Measurements from ENCODE around the gene MPI. TPM values are rescaled to one million over a fixed set of nuclear protein-coding genes. Genes with fewer than 3 reads are reported as not detected.
A peak's percentile ranks its signal among the peaks of the same experiment; 100 is the strongest.
"Not testable (repeated sequence)": the region's sequence is repeated elsewhere in the genome, so short reads cannot be mapped to it uniquely, and the experiment has no call there.

The MPI gene
- total RNA-seq, 1 donor from 2014 or later: 77.7 TPM

DNA sequence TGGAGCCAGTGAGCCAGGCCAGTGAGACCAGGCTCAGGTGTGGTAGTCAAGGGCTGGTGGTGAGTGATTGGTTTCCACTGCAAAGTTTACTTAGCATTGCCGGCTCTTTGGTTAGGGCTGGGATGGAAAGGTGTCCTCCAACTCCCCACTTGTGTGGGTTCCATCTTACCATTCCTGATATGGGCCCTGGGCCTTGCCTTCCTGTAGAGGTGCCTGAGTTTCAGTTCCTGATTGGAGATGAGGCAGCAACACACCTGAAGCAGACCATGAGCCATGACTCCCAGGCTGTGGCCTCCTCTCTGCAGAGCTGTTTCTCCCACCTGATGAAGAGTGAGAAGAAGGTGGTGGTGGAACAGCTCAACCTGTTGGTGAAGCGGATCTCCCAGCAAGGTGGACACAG lies 3.1 kb downstream of the MPI start:
- Histone ChIP-seq H3K27ac (no peak overlapping the region), H3K4me1 (peaks cover 5% of the 10 kb centered on the region), H3K36me3 (no peaks in the 10 kb centered on the region), H3F3A (ENCODE audit: low read depth) (peaks cover 14% of the 10 kb centered on the region), H3K27me3 (peaks cover 4% of the 10 kb centered on the region), H3K4me3 (no peak overlapping the region), H3K79me2 (ENCODE audit: low read depth) (peaks cover 12% of the 10 kb centered on the region), H3K9ac (no peak overlapping the region), H3K9me3 (ENCODE audit: low read depth) (no peaks in the 10 kb centered on the region), H2AFZ (replicated peaks) (no peak overlapping the region), H4K20me1 (ENCODE audit: low read depth) (no peaks in the 10 kb centered on the region), H3K4me2 (no peak overlapping the region)
- Mint-ChIP-seq H3K36me3 (peaks cover 14% of the 10 kb centered on the region), H3K27me3 (ENCODE audit: insufficient read depth, low read depth) (peaks cover 4% of the 10 kb centered on the region), H3K4me1 (peaks cover 20% of the 10 kb centered on the region), H3K27ac (no peak overlapping the region), H3K4me3 (no peak overlapping the region), H3K9me3 (no peaks in the 10 kb centered on the region)
- DNase-seq (ENCODE audit: low spot score): no peak
- TF ChIP-seq EZH2phosphoT487 (IDR thresholded peaks at IDR 0.05) (no peak), EZH2 (IDR thresholded peaks at IDR 0.05) (no peak)
- TF ChIP-seq, protein P1, sequence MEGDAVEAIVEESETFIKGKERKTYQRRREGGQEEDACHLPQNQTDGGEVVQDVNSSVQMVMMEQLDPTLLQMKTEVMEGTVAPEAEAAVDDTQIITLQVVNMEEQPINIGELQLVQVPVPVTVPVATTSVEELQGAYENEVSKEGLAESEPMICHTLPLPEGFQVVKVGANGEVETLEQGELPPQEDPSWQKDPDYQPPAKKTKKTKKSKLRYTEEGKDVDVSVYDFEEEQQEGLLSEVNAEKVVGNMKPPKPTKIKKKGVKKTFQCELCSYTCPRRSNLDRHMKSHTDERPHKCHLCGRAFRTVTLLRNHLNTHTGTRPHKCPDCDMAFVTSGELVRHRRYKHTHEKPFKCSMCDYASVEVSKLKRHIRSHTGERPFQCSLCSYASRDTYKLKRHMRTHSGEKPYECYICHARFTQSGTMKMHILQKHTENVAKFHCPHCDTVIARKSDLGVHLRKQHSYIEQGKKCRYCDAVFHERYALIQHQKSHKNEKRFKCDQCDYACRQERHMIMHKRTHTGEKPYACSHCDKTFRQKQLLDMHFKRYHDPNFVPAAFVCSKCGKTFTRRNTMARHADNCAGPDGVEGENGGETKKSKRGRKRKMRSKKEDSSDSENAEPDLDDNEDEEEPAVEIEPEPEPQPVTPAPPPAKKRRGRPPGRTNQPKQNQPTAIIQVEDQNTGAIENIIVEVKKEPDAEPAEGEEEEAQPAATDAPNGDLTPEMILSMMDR (IDR thresholded peaks at IDR 0.05): no peak

DNA sequence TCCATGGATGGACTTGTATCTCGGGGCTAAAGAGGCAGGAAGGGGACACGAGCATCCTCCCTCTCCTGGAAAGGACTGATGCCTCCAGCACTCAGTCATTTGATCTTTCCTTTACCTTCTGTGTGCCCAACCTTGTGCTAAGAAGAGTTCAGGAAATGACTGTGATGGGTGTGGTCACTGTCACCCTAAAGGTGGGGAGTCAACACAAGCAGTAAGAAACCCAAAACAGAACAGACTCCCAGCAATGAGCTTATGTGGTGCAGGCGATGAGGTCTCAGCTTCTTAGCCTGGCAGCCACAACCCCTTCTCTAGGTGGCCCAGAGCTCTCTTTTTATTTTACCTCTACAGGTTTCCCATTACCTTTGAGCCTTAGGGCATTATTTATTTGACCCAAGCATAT lies 3.8 kb downstream of the MPI start:
- peaks cover 5% of the 10 kb centered on the region for H3K4me1 ChIP-seq
- Mint-ChIP-seq H3K36me3 (peaks cover 14% of the 10 kb centered on the region), H3K9me3 (no peaks in the 10 kb centered on the region), H3K4me3 (peak overlapping the region; percentile 12), H3K27me3 (ENCODE audit: insufficient read depth, low read depth) (peaks cover 4% of the 10 kb centered on the region), H3K27ac (no peak overlapping the region), H3K4me1 (peaks cover 18% of the 10 kb centered on the region)
- peaks cover 13% of the 10 kb centered on the region for H3F3A ChIP-seq (ENCODE audit: low read depth)
- no peaks in the 10 kb centered on the region for H4K20me1 ChIP-seq (ENCODE audit: low read depth)
- peaks cover 4% of the 10 kb centered on the region for H3K27me3 ChIP-seq
- H3K4me2 ChIP-seq: no peak overlapping the region
- no peaks in the 10 kb centered on the region for H3K9me3 ChIP-seq (ENCODE audit: low read depth)
- H3K9ac ChIP-seq: no peak overlapping the region
- no peak for DNase-seq (ENCODE audit: low spot score)
- H3K27ac ChIP-seq: no peak overlapping the region
- TF ChIP-seq EZH2 (IDR thresholded peaks at IDR 0.05): no peak
- TF ChIP-seq, protein P1 (IDR thresholded peaks at IDR 0.05): no peak
- no peak for TF ChIP-seq EZH2phosphoT487 (IDR thresholded peaks at IDR 0.05)
- no peak overlapping the region for H2AFZ ChIP-seq (replicated peaks)
- H3K79me2 ChIP-seq (ENCODE audit: low read depth): peaks cover 12% of the 10 kb centered on the region
- H3K4me3 ChIP-seq: no peak overlapping the region
- H3K36me3 ChIP-seq: no peaks in the 10 kb centered on the region

DNA sequence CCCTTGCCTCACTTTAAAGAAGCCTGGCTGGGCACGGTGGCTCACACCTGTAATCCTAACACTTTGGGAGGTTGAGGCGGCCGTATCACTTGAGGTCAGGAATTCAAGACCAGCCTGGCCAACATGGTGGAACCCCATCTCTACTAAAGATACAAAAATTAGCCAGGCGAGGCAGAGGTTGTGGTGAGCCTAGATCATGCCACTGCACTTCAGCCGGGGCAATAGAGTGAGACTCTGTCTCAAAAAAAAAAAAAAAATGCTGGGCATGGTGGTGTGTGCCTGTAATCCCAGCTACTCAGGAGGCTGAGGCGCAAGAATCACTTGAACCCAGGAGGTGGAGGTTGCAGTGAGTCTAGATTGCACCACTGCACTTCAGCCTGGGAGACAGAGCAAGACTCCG lies 4.5 kb downstream of the MPI start:
- not testable (repeated sequence) for H3K4me1 ChIP-seq; H3K27ac Mint-ChIP-seq; H3K4me3 Mint-ChIP-seq; H3K27me3 ChIP-seq; H3K27me3 Mint-ChIP-seq (ENCODE audit: insufficient read depth, low read depth); H3K4me2 ChIP-seq; H3K9ac ChIP-seq; DNase-seq (ENCODE audit: low spot score); H3K36me3 ChIP-seq; H3K9me3 ChIP-seq (ENCODE audit: low read depth); H4K20me1 ChIP-seq (ENCODE audit: low read depth); H3K27ac ChIP-seq; H3K9me3 Mint-ChIP-seq; H2AFZ ChIP-seq (replicated peaks); H3F3A ChIP-seq (ENCODE audit: low read depth); H3K4me3 ChIP-seq
- peaks cover 12% of the 10 kb centered on the region for H3K79me2 ChIP-seq (ENCODE audit: low read depth)
- Mint-ChIP-seq H3K4me1 (peaks cover 11% of the 10 kb centered on the region), H3K36me3 (peaks cover 14% of the 10 kb centered on the region)

DNA sequence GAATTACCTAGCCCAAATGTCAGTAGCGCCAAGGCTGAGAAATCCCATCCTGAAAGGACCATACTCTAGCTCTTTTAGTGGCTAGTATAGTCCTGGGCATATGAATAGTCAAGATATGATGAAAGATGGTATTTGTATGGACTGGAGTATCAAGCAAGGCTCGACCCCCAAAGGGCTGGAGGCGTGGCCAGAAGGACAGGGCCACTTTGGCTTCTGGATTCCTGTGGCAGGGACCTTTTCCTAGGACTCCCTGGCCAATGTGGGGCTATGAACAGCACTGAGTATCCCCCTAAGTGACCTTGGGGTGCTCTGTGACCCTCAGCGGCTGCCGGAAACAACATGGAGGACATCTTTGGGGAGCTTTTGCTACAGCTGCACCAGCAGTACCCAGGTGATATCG lies 6.0 kb downstream of the MPI start:
- Histone ChIP-seq H3K4me2 (no peak overlapping the region), H3F3A (ENCODE audit: low read depth) (peaks cover 4% of the 10 kb centered on the region), H3K9me3 (ENCODE audit: low read depth) (no peaks in the 10 kb centered on the region), H3K36me3 (peaks cover 5% of the 10 kb centered on the region), H3K4me3 (no peak overlapping the region), H3K9ac (no peak overlapping the region), H3K27ac (no peak overlapping the region), H3K4me1 (peaks cover under 1% of the 10 kb centered on the region), H2AFZ (replicated peaks) (no peak overlapping the region), H3K27me3 (no peaks in the 10 kb centered on the region), H3K79me2 (ENCODE audit: low read depth) (peaks cover 7% of the 10 kb centered on the region), H4K20me1 (ENCODE audit: low read depth) (no peaks in the 10 kb centered on the region)
- H3K9me3 Mint-ChIP-seq: no peaks in the 10 kb centered on the region
- H3K4me3 Mint-ChIP-seq: no peak overlapping the region
- peaks cover 1% of the 10 kb centered on the region for H3K4me1 Mint-ChIP-seq
- peaks cover 18% of the 10 kb centered on the region for H3K36me3 Mint-ChIP-seq
- H3K27me3 Mint-ChIP-seq (ENCODE audit: insufficient read depth, low read depth): peaks cover 7% of the 10 kb centered on the region
- DNase-seq (ENCODE audit: low spot score): no peak
- TF ChIP-seq EZH2phosphoT487 (IDR thresholded peaks at IDR 0.05) (no peak), EZH2 (IDR thresholded peaks at IDR 0.05) (no peak)
- TF ChIP-seq, protein P1 (IDR thresholded peaks at IDR 0.05): no peak
- no peak overlapping the region for H3K27ac Mint-ChIP-seq
